IMR-90 (cell line): Measurements from ENCODE around the gene ZNF692. TPM values are rescaled to one million over a fixed set of nuclear protein-coding genes. Genes with fewer than 3 reads are reported as not detected.

ENCODE experiments used
- ATAC-seq: fragments of 200-7000 bp; cut with Tn5 transposase; 2 replicates; pipeline ENCODE4 v1.9.1; 2020; ENCODE audit warnings: low read depth, mild to moderate bottlenecking, moderate library complexity
- BruUV-seq: library from RNA; stranded (reverse); fragments of 400-500 nt; replicated peaks from 2 replicates; lab custom pipeline; 2021; lab: Mats Ljungman, UMichigan
- CTCF ChIA-PET: fragments of 300-600 bp; formaldehyde crosslinking; extraction: SDS; loops from one replicate; lab custom pipeline; 2021; ENCODE audit warnings: antibody characterized with exemption; lab: Yijun Ruan, JAX
- POLR2A ChIA-PET: fragments of 300-600 bp; sonication (Branson Sonifier 250); formaldehyde crosslinking; loops from one replicate; lab custom pipeline; 2022; ENCODE audit warnings: antibody characterized with exemption; ENCODE audit not compliant: unreplicated experiment; lab: Charles Lee
- DNase-seq: peaks from one replicate; pipeline ENCODE4 v3.0.0; 2013
- H2AFZ ChIP-seq: replicated peaks from 2 replicates; pipeline ENCODE3; 2013; ENCODE audit warnings: low read length, mild to moderate bottlenecking; ENCODE audit not compliant: poor library complexity
- H2AK5ac ChIP-seq: 2 replicates; pipeline ENCODE4 v1.6.1; 2013; ENCODE audit warnings: low read depth, low read length, inconsistent platforms
- H2AK9ac ChIP-seq: replicated peaks from 2 replicates; pipeline ENCODE3; 2013; ENCODE audit warnings: mild to moderate bottlenecking, low read depth, low read length, moderate library complexity; ENCODE audit not compliant: poor library complexity
- H2BK120ac ChIP-seq: 2 replicates; pipeline ENCODE4 v1.6.1; 2013; ENCODE audit warnings: low read depth, low read length, inconsistent platforms
- H2BK15ac ChIP-seq: 3 replicates; pipeline ENCODE4 v1.6.1; 2013; ENCODE audit warnings: low read depth, low read length, inconsistent platforms
- H2BK20ac ChIP-seq: 2 replicates; pipeline ENCODE4 v1.6.1; 2013; ENCODE audit warnings: low read depth, mild to moderate bottlenecking, inconsistent platforms, low read length, moderate library complexity
- H2BK5ac ChIP-seq: 2 replicates; pipeline ENCODE4 v1.6.1; 2013; ENCODE audit warnings: mild to moderate bottlenecking, low read depth, low read length, inconsistent platforms; ENCODE audit not compliant: poor library complexity, severe bottlenecking
- H3K14ac ChIP-seq: replicated peaks from 2 replicates; pipeline ENCODE4 v1.6.1; 2013; ENCODE audit warnings: low read depth, low read length, inconsistent platforms
- H3K18ac ChIP-seq: 2 replicates; pipeline ENCODE4 v1.6.1; 2013; ENCODE audit warnings: low read depth, low read length, control low read depth
- H3K23ac ChIP-seq: 2 replicates; pipeline ENCODE4 v1.6.1; 2013; ENCODE audit warnings: low read depth, low read length, inconsistent platforms
- H3K27ac ChIP-seq: 2 replicates; pipeline ENCODE4 v1.5.1; 2013; ENCODE audit warnings: mild to moderate bottlenecking, control low read depth, low read length; ENCODE audit not compliant: insufficient read depth
- H3K27me3 ChIP-seq: 2 replicates; pipeline ENCODE4 v1.6.1; 2013; ENCODE audit warnings: low read length; ENCODE audit not compliant: control insufficient read depth, insufficient read depth
- H3K36me3 ChIP-seq: 2 replicates; pipeline ENCODE4 v1.6.1; 2013; ENCODE audit warnings: low read length, mixed read lengths; ENCODE audit not compliant: control insufficient read depth, insufficient read depth
- H3K4ac ChIP-seq: 2 replicates; pipeline ENCODE4 v1.6.1; 2013; ENCODE audit warnings: low read depth, low read length, inconsistent platforms
- H3K4me1 ChIP-seq: 2 replicates; pipeline ENCODE4 v1.6.1; 2013; ENCODE audit warnings: low read length, mixed read lengths; ENCODE audit not compliant: control insufficient read depth, insufficient read depth
- H3K4me2 ChIP-seq: 2 replicates; pipeline ENCODE4 v1.6.1; 2013; ENCODE audit warnings: low read depth, mild to moderate bottlenecking, control low read depth, low read length, moderate library complexity
- H3K4me3 ChIP-seq: 2 replicates; pipeline ENCODE4 v1.5.1; 2013; ENCODE audit warnings: low read depth, mild to moderate bottlenecking, control low read depth, low read length, moderate library complexity; ENCODE audit not compliant: insufficient read depth
- H3K56ac ChIP-seq: 2 replicates; pipeline ENCODE4 v1.6.1; 2013; ENCODE audit warnings: low read length, inconsistent platforms; ENCODE audit not compliant: insufficient read depth; ENCODE audit errors: extremely low read depth
- H3K79me1 ChIP-seq, 2 experiments: 2 replicates each; pipeline ENCODE4 v1.6.1; 2013; ENCODE audit warnings: low read length in 2 of 2, inconsistent platforms in 1 of 2, low read depth in 1 of 2
- H3K9ac ChIP-seq: 2 replicates; pipeline ENCODE4 v1.6.1; 2013; ENCODE audit warnings: low read depth, low read length, control low read depth
- H3K9me1 ChIP-seq: 2 replicates; pipeline ENCODE4 v1.6.1; 2013; ENCODE audit warnings: low read length, inconsistent platforms; ENCODE audit not compliant: insufficient read depth
- H3K9me3 ChIP-seq: 2 replicates; pipeline ENCODE4 v1.6.1; 2013; ENCODE audit warnings: low read length; ENCODE audit not compliant: control insufficient read depth, insufficient read depth
- H4K20me1 ChIP-seq: 2 replicates; pipeline ENCODE4 v1.6.1; 2013; ENCODE audit warnings: low read length, inconsistent platforms; ENCODE audit not compliant: insufficient read depth
- H4K5ac ChIP-seq: 2 replicates; pipeline ENCODE4 v1.6.1; 2013; ENCODE audit warnings: mild to moderate bottlenecking, low read depth, low read length, control low read depth
- H4K8ac ChIP-seq, 2 experiments: 2 replicates each; pipeline ENCODE4 v1.6.1; 2013; ENCODE audit warnings: low read depth in 2 of 2, low read length in 2 of 2, control low read depth in 1 of 2, inconsistent platforms in 1 of 2
- H4K91ac ChIP-seq: 2 replicates; pipeline ENCODE4 v1.6.1; 2013; ENCODE audit warnings: low read depth, low read length, inconsistent platforms; ENCODE audit not compliant: insufficient read depth
- BHLHE40 ChIP-seq: fragments of 150-350 bp; IDR thresholded peaks from 2 replicates; pipeline ENCODE4 v1.6.1; 2016; ENCODE audit warnings: mild to moderate bottlenecking, low read depth, low read length
- CEBPB ChIP-seq: IDR thresholded peaks from 2 replicates; pipeline ENCODE4 v1.6.1; 2012; ENCODE audit warnings: low read depth, low read length, improper control_type of control experiment
- CHD1 ChIP-seq: IDR thresholded peaks from 2 replicates; pipeline ENCODE4 v1.6.1; 2012; ENCODE audit warnings: low read depth, low read length, improper control_type of control experiment
- FOS ChIP-seq: fragments of 150-350 bp; IDR thresholded peaks from 2 replicates; pipeline ENCODE4 v1.6.1; 2016; ENCODE audit warnings: low read depth, low read length
- MAFK ChIP-seq: IDR thresholded peaks from 2 replicates; pipeline ENCODE4 v1.6.1; 2012; ENCODE audit warnings: low read depth, low read length, improper control_type of control experiment
- MAZ ChIP-seq: IDR thresholded peaks from 2 replicates; pipeline ENCODE4 v1.6.1; 2012; ENCODE audit warnings: low read depth, mild to moderate bottlenecking, low read length, improper control_type of control experiment, moderate library complexity, borderline replicate concordance
- POLR2A ChIP-seq: IDR thresholded peaks from 2 replicates; pipeline ENCODE4 v1.6.1; 2012; ENCODE audit warnings: mild to moderate bottlenecking, low read depth, low read length
- RAD21 ChIP-seq: IDR thresholded peaks from 2 replicates; pipeline ENCODE4 v1.6.1; 2012; ENCODE audit warnings: low read length, improper control_type of control experiment
- RCOR1 ChIP-seq: IDR thresholded peaks from 2 replicates; pipeline ENCODE4 v1.6.1; 2012; ENCODE audit warnings: mild to moderate bottlenecking, low read length, improper control_type of control experiment; ENCODE audit not compliant: insufficient replicate concordance
- RFX5 ChIP-seq: IDR thresholded peaks from 2 replicates; pipeline ENCODE4 v1.8.0; 2012; ENCODE audit warnings: low read depth, mild to moderate bottlenecking, low read length, moderate library complexity
- WGBS, 2 experiments: methylation state at CpG; one replicate each; pipeline versions ENCODE4 v1.1.5 to v1.1.7; 2013; ENCODE audit warnings: missing lambda C conversion rate in 2 of 2; ENCODE audit not compliant: insufficient read length in 1 of 2; ENCODE audit errors: extremely low coverage in 2 of 2; 5-methylcytosine and 5-hydroxymethylcytosine counted together
- dilution Hi-C: fragments of 300-500 bp; cut with HindIII; formaldehyde crosslinking; loops from one replicate; pipeline ENCODE4 v1.14.3; 2018; ENCODE audit warnings: low sequenced_read_pairs; ENCODE audit not compliant: unreplicated experiment
- in situ Hi-C: fragments of 300-500 bp; cut with MboI; formaldehyde crosslinking; loops from 3 replicates; pipeline ENCODE4 v1.14.3; 2019; ENCODE audit warnings: low sequenced_read_pairs, inconsistent platforms, mixed read lengths
- intact Hi-C: fragments of 100-400 bp; cut with micrococcal nuclease; formaldehyde crosslinking; loops from 2 replicates; pipeline ENCODE4 v1.10.0; 2022
- polyA plus RNA-seq, 3 experiments: library from polyadenylated mRNA; depleted of rRNA; stranded (reverse); fragments of >200 nt; gene quantifications; 2 replicates each; pipeline ENCODE4 v1.2.3, GENCODE V29; 2012; ENCODE audit warnings: low replicate concordance in 1 of 3
- total RNA-seq: library from RNA; depleted of rRNA; stranded (reverse); fragments of >200 nt; gene quantifications from 2 replicates; pipeline ENCODE4 v1.2.3, GENCODE V29; 2012
- TF ChIP-seq, protein P1 (sequence below): fragments of 150-350 bp; IDR thresholded peaks from 2 replicates; pipeline ENCODE4 v1.6.1; 2016; ENCODE audit warnings: low read depth, mild to moderate bottlenecking, low read length, moderate library complexity, borderline replicate concordance
- TF ChIP-seq, protein P2 (sequence below): fragments of 150-350 bp; IDR thresholded peaks from 2 replicates; pipeline ENCODE4 v1.6.1; 2017; ENCODE audit warnings: mild to moderate bottlenecking, antibody characterized with exemption, low read length, low read depth

The ZNF692 gene
- total and polyA plus RNA-seq, 2 of the 4 experiments (the other 2 are of a cell fraction): 7.3 to 50.4 TPM

DNA sequence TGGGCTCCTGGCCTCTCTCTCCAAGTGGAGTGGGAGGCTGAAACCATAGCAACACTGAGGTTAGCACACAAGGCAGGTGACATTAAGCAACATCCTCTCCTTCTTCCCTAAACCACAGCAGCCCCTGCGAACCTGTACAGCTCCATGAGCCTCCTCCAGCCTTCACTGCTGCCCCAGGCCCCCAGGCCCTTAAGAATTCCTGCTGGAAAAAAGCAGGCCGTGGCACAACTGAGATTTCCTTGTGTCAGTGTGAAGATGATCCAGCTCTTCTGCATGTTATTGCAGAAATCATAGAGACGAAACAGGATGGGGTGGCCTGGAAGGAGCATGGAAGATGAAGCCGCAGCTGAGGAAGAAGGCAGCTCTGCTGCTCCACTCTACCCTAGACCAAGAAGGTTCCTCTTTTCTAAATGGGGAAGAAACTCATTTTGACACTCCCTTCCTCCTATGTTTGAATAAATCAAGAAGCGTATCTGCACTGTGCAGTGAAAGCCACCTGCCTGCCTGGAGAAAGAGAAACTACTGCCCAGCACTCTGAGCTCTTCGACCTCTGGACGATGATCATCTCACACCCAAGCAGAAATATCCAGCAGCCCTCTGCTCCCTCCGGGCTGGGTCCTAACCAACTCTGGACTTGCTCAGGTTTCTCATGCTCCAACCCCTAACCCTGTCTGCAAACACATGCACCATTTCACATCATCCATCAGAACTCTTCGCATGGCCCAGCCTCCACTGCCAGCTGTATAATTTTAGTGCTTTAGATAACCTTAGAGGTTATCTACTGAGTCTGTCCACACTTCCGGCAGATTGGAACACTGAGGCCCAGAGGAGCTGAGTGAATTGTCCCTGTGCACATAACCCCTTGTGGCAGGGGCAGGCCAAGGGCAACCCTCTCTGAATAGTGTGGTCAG lies 53.9 kb downstream of the ZNF692 start:
- H2AFZ ChIP-seq: no peak overlapping the region
- dilution Hi-C loops: no loop called here
- no peak overlapping the region for H2BK15ac ChIP-seq
- H3K18ac ChIP-seq: no peak overlapping the region
- peaks cover 4% of the 10 kb centered on the region; the same call in 1 of the 2 replicates for H4K20me1 ChIP-seq
- no peak for ATAC-seq
- H3K23ac ChIP-seq: no peak overlapping the region
- 65% methylated on average over 3 of the region's 10 CpGs; no CpG with 5 or more reads in 1 of the 2 experiments for WGBS, 2 experiments
- POLR2A ChIA-PET: no interaction called here
- no peak overlapping the region for H2BK5ac ChIP-seq
- no peak overlapping the region for H3K27ac ChIP-seq
- H3K56ac ChIP-seq: no peak overlapping the region
- no peak overlapping the region for H4K8ac ChIP-seq
- no peak overlapping the region for H3K4ac ChIP-seq
- TF ChIP-seq CEBPB (no peak), RAD21 (no peak), POLR2A (no peak; the same call in 1 of the 2 replicates), CHD1 (no peak), RCOR1 (no peak), RFX5 (no peak), MAFK (no peak), BHLHE40 (no peak), MAZ (no peak), FOS (no peak)
- TF ChIP-seq, protein P1, sequence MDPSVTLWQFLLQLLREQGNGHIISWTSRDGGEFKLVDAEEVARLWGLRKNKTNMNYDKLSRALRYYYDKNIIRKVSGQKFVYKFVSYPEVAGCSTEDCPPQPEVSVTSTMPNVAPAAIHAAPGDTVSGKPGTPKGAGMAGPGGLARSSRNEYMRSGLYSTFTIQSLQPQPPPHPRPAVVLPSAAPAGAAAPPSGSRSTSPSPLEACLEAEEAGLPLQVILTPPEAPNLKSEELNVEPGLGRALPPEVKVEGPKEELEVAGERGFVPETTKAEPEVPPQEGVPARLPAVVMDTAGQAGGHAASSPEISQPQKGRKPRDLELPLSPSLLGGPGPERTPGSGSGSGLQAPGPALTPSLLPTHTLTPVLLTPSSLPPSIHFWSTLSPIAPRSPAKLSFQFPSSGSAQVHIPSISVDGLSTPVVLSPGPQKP: no peak
- TF ChIP-seq, protein P2, sequence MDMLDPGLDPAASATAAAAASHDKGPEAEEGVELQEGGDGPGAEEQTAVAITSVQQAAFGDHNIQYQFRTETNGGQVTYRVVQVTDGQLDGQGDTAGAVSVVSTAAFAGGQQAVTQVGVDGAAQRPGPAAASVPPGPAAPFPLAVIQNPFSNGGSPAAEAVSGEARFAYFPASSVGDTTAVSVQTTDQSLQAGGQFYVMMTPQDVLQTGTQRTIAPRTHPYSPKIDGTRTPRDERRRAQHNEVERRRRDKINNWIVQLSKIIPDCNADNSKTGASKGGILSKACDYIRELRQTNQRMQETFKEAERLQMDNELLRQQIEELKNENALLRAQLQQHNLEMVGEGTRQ: no peak
- H2BK20ac ChIP-seq: no peak overlapping the region
- no peaks in the 10 kb centered on the region for H3K36me3 ChIP-seq
- no peaks in the 10 kb centered on the region; the same call in 1 of the 2 replicates for H3K27me3 ChIP-seq
- no peak overlapping the region for H4K91ac ChIP-seq
- H2BK120ac ChIP-seq: no peak overlapping the region
- H3K9ac ChIP-seq: no peak overlapping the region
- no peak overlapping the region for H2AK5ac ChIP-seq
- H4K5ac ChIP-seq: no peak overlapping the region
- no peak overlapping the region for H3K4me3 ChIP-seq
- CTCF ChIA-PET: no interaction called here
- H3K14ac ChIP-seq: no peak overlapping the region
- H3K4me1 ChIP-seq: no peaks in the 10 kb centered on the region
- H3K9me3 ChIP-seq: no peaks in the 10 kb centered on the region
- no peak overlapping the region for H3K4me2 ChIP-seq
- H2AK9ac ChIP-seq: no peak overlapping the region
- BruUV-seq: no TSS peak
- H3K9me1 ChIP-seq: peaks cover under 1% of the 10 kb centered on the region; the same call in 1 of the 2 replicates
- 0 out of 4 replicates have a peak, but pooled peaks cover 0 to 6% of the 10 kb centered on the region in 2 experiments for H3K79me1 ChIP-seq
- DNase-seq: no peak
- in situ Hi-C loops: no loop called here
- intact Hi-C loops: loop anchor here (5.0 kb wide), 1 partner anchor 1413 kb away; no protein-coding TSS in a partner anchor
